GM12892 (cell line): ENCODE measurements around the gene RCL1.

Experiments used
- POLR2A ChIP-seq: IDR thresholded peaks from 2 replicates; pipeline ENCODE4 v1.6.1; 2011; ENCODE audit warnings: low read depth, low read length, control low read depth
- POLR2AphosphoS5 ChIP-seq: IDR thresholded peaks from 2 replicates; pipeline ENCODE4 v1.6.1; 2011; ENCODE audit warnings: low read depth, low read length, control low read depth
- TAF1 ChIP-seq: IDR thresholded peaks from 2 replicates; pipeline ENCODE4 v1.6.1; 2011; ENCODE audit warnings: low read depth, mild to moderate bottlenecking, control low read depth, low read length, borderline replicate concordance

- TF ChIP-seq POLR2AphosphoS5 (no peak), TAF1 (no peak), POLR2A (no peak)
These were observed 5.1 kb downstream of the RCL1 start for GRCh38 chr9:4797854-4798150.
